Erythroblast (primary cell): ENCODE measurements around the gene LSAMP.

Experiments used
- GATA1 ChIP-seq: IDR thresholded peaks from 2 replicates; pipeline ENCODE4 v1.6.1; 2011; ENCODE audit warnings: low read depth, mild to moderate bottlenecking, control low read depth, low read length, moderate library complexity
- POLR2A ChIP-seq: IDR thresholded peaks from 2 replicates; pipeline ENCODE4 v1.6.1; 2011; ENCODE audit warnings: mild to moderate bottlenecking, low read length

DNA sequence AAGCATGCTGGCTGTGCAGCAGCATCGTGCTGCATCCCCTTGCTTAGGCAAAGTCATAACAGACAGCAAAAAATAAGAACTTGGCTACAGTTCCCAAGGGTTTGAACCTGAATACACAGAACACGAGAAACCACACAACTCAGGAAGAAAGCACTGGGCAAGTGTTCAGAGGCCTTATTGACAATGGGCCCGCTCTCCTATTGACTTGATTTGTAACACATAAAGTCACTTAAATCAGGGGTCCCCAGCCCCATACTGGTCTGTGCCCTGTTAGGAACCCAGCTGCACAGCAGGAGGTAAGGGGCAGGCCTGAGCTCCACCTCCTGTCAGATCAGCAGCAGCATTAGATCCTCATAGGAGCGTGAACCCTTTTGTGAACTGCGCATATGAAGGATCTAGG is 145.1 kb downstream of the LSAMP start:
- TF ChIP-seq POLR2A (no peak), GATA1 (no peak)
